GM19238 (cell line): ENCODE data around the gene RACGAP1.
"Not testable (repeated sequence)": the region's sequence is repeated elsewhere in the genome, so short reads cannot be mapped to it uniquely, and the experiment has no call there.

ENCODE experiments used
- DNase-seq: peaks from one replicate; pipeline ENCODE4 v3.0.0; 2011; ENCODE audit warnings: low spot score; ENCODE audit not compliant: insufficient read length

Gene RACGAP1

DNA sequence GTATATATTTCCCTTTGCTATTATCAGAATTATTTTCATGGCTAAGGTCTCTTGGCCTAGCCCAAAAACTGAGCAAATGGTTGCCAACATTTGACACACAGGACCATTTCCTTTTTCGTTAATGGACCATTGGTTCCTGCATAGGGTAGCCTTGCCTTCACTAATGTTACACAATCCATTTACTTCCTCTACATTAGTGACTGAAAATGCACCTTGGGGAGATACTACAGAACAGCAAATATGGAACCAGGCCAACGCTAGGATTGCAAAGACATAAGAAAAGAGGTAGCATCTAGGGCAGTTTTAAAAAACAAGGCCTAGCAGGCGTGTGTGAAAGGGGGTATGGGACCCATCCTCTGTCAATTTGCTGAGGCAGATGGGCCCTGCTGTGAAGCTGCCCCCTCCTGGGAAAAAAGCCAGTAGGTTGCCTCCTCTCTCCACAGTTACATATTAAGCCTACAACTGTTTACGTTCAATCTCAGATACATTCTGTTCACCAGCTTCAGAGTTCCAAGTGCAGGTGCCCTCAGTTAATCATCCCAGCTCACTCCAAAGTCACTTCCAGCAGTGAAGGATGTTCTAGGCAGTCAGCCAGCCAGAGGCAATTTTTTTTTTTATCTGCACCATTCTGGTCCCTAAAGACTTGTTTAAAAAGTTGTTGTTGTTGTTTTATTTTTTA is 37.5 kb downstream of the RACGAP1 start:
- DNase-seq = no peak

DNA sequence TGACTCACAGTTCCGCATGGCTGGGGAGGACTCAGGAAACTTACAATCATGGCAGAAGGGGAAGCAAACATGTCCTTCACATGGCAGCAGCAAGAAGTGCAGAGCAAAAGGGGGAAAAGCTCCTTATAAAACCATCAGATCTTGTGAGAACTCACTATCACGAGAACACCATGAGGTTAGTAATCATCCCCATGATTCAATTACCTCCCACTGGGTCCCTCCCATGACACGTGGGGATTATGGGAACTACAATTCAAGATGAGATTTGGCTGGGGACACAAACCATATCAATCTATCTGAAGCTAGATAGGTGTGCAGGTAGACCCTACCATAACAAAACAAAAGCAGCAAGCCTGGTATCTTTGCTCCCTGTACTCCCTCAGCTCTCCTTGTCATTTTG is 38.8 kb downstream of the RACGAP1 start:
- DNase-seq = not testable (repeated sequence)

- DNase-seq = no peak
Measured at GRCh38 chr12:49985981-49986380, 39.3 kb downstream of the RACGAP1 start.

DNA sequence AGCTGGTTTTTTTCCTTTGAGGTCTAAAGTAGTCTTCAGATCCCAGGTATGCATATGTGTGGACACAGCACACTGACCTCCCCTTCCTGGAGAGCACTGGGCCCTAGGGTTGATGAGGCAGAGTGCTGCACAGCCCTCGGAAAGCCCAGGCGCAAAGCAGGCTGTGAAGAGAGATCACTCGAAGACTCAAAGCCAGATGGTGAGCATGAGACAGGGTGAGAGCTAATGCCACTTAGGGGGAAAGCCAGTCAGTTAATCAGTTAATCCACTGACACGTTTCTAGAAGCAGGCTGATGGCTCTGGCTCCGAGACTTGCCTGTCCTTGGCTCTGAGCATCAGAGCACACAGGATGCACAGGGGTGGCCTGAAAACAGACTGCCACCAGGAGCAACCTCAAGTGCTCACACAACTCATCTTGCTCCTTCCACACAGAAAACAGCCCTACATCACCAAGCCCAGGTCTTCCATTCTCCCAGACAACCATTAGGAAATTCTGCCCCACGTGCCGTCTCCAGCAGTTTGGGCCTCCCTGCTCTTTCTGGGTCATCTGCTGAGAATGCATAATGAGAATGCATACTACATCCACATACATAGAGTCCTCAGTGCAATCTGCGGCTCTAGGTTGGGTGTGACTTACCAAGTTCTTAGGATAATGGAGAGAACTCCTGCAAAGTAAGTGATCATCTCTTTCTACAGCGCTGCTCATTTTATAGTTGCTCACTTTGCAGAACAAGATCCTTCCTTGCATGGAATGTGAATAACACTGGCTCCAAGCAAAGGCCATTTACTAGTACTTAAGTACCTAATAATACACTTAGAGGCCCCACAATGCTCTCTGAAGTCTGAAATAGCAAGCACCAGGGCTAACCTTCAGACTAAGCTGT is 40.6 kb downstream of the RACGAP1 start:
- DNase-seq = no peak

GRCh38 chr12:49983892-49984291 is 41.4 kb downstream of the RACGAP1 start:
- DNase-seq = no peak

GRCh38 chr12:49982246-49983087 is 42.8 kb downstream of the RACGAP1 start:
- DNase-seq = no peak

DNA sequence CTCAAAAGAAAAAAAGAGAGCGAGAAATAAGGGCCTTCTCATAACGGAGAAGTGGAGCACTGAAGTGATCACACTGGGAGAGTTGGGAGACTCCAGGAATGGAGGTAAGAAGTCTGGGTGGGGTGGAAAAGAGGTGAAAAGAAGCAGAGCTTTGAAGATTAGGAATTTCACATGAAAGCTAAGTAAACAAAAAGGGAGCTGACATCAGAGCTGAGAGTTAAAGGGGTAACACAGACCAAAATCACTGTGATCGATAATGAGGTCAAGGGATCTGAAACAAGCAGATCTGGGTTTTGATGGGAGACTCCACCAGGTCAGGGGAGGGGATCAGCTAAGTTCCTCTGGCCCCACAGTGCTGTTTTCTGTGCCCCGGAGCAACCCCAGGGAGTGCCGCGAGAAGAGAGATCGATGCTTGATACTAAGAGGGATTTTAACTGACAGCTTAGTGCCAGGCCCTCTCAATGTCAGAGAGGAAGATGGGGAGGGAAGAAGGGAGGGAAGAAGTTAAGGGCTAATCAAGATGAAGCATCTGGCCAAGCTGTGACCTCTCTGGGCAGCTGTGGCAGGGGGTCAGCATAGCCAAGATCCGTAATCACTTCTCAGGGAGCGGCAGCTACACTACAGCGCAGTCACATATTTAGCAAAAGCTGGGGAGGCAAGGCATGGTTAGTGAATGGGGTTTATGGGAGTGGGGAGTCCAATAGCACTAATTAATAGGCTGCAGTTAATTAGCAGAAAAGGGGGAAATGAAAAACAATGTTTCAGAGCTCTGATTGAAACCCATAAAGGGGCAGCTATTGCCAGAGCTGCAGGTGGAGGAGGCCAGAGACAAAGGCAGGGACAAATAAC is 44.6 kb downstream of the RACGAP1 start:
- DNase-seq = no peak

- no peak for DNase-seq
Measured at GRCh38 chr12:49979791-49980190, 45.5 kb downstream of the RACGAP1 start.

- DNase-seq = no peak
Measured at GRCh38 chr12:49979016-49979586, 46.2 kb downstream of the RACGAP1 start.

DNA sequence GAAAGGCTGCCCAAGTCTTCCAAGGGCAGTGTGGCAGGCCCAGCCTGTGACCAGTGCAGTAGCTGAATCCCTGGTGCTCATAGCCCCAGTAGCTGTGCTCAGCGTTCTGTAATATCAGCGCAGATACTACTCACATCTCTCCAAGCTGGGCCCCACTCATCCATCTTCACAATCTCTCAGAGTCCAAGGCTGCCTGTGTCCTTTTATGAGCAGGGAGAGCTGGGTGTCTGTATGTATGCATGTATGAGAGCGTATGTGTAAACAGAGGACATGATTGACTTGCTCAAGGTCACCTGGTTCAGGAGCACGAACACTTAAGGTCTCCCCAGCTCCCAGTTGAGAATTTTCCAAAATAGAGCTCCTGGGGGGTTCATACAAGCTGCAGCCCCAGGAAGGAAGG is 47.2 kb downstream of the RACGAP1 start:
- DNase-seq = no peak

DNA sequence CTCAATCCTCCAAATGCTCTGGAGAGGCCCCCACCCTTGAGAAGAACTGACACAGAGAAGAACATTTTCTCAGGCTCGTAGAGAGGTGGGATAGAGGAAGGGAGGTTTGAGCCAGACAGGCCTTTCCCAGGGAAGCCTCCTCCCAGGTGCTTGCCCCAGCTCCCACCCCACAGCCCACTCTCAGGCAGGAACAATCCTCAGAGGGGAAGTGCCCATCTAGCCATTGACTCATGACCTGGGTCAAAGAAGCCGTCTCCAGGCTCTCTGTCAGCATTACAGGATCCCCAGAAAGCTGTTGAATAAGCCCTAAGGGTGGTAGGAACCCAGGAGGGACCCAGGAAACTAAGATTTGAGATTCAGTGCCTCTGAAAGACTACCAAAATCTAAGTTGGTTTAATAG is 48.7 kb downstream of the RACGAP1 start:
- DNase-seq = no peak

DNA sequence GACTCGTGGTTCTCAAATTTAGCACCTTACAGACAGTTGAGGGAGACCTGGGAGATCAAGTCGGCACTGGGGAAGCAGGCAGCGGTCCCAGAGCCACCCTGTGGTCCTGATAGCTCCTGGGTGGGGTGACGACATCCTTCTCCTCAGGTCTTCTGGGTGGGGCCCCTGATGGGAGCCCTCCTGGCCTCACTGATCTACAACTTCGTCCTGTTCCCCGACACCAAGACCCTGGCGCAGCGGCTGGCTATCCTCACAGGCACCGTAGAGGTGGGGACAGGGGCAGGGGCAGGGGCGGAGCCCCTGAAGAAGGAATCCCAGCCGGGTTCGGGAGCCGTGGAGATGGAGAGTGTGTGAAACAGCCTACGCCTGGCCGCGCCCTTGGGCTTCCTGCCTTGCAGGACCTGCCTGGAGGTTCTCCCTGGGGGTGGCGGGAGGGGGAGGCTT is 50.0 kb downstream of the RACGAP1 start:
- DNase-seq = no peak

DNA sequence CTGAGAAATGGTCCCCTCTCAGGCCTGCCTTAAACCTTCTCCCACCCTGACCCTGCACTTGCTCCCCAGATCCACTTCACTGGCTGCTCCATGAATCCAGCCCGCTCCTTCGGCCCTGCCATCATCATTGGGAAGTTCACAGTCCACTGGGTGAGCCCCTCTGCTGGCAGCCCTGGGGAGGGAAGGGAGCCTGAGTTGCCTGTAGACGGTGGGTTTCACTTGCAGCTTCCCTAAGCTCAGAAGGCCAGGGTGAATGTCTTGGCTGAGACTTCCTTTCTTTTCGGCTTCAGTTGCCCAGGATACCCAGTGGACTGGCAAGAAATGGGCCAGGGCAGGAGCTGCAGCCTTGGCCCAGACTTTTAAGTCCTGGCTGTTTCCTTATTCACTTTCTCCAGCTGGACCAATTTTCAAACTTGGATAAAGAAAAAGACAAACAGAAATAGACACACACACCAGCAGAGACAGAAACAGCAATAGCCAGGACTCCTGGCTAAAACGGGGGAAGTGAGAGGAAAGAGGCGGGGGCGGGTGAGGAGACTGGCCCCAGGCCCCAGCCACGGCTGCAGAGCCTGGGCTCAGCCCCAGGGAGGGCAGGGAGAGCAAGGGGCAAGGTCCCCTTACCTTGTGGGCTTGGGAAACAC is 50.5 kb downstream of the RACGAP1 start:
- no peak for DNase-seq

DNA sequence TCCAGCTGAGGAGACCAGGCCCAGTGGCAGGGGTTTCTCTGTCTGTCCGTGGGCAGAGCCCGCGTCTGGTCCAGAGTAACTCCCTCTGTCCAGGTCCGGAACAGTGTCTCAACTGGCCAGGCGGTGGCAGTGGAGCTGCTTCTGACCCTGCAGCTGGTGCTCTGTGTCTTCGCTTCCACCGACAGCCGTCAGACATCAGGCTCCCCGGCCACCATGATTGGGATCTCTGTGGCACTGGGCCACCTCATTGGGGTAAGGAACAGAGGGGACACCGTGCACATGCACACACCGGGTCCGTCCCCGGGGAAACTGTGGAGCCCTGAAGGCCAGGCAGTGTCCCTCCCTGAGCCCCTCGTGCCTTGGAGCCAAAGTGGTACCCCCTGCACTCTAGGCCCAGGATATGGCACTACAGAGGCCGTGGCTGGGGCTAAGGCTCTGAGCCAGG is 51.0 kb downstream of the RACGAP1 start:
- DNase-seq = no peak

DNA sequence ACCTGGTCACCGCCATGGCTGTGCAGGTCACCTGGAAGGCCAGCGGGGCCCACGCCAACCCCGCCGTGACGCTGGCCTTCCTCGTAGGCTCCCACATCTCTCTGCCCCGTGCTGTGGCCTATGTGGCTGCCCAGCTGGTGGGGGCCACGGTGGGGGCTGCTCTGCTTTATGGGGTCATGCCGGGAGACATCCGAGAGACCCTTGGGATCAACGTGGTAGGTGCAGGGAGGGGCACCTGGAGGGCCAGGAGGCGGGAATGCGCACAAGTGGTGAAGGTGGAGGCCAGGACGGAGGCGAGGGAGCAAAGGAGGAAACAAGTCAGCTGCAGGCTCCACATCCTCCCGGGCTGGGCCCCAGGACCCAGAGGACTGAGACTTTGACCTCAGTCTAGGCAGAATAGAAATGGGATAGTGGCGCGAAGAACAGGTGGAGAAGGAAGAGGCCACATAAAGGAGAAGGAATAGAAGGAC is 51.9 kb downstream of the RACGAP1 start:
- no peak for DNase-seq

- DNase-seq = no peak
Measured at GRCh38 chr12:49972641-49973360, 52.5 kb downstream of the RACGAP1 start, which contains the start of gene AQP6. Gene AQP6, plus strand, starts transcription at chr12:49972947. Its CDS starts 227 bp downstream, at chr12:49973174.

GRCh38 chr12:49972129-49972528 is 53.2 kb downstream of the RACGAP1 start:
- DNase-seq = no peak

DNA sequence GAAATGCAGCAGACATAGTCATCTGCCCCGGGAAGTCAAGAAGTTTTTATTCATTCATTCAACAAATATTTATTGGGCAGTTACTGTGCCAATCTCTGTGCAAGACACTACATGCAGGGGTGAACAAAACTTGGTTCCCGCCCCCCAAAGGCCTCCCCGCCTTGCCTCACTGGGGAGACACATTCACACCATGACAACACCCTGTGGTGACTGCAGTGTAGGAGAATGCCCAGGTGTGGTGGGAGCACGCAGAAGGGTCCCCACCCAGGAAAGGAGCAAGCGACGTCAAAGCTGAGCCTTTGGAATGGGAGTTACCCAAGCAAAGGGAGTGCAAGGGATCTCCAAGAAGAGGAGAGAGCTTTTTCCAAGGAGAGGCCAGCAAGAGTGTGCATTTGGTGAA is 54.2 kb downstream of the RACGAP1 start:
- DNase-seq = no peak

GRCh38 chr12:49970658-49971057 is 54.6 kb downstream of the RACGAP1 start:
- no peak for DNase-seq
